ENCODE measurements around the gene PDK1. TPM values are rescaled to one million over a fixed set of nuclear protein-coding genes. Genes with fewer than 3 reads are reported as not detected.
"Not testable (repeated sequence)": the region's sequence is repeated elsewhere in the genome, so short reads cannot be mapped to it uniquely, and the experiment has no call there.

Gene PDK1
- total and polyA plus RNA-seq, 5 experiments from 2014 or later, result 37.1 to 72.6 (median 64.4) TPM

GRCh38 chr2:172578054-172578453 is 22.2 kb downstream of the PDK1 start:
- ATAC-seq (no peak), DNase-seq (no peak)
- peak overlapping the region in 1 of 10 donors; percentile 51 for H3K27ac Mint-ChIP-seq
- H3K36me3 Mint-ChIP-seq, result peaks cover 62 to 94% (median 85%) of the 10 kb centered on the region in 3 donors
- H3K27me3 Mint-ChIP-seq, result no peaks in the 10 kb centered on the region
- peaks cover 13 to 35% (median 26%) of the 10 kb centered on the region in 4 donors for H3K4me1 Mint-ChIP-seq
- H3K4me3 Mint-ChIP-seq, result peak overlapping the region in 1 of 10 donors; percentile 28
- POLR2A ChIA-PET, result no interaction called here
- peaks cover 9 to 62% (median 29%) of the 10 kb centered on the region in 9 donors for H3K9me3 Mint-ChIP-seq

GRCh38 chr2:172578860-172579512 is 23.1 kb downstream of the PDK1 start:
- H3K27ac Mint-ChIP-seq, result peak overlapping the region in 2 of 10 donors; percentile 25 to 63
- H3K4me1 Mint-ChIP-seq, result peaks cover 13 to 35% (median 26%) of the 10 kb centered on the region in 4 donors
- DNase-seq (no peak), ATAC-seq (no peak)
- peak overlapping the region in 2 of 10 donors; percentile 1 to 36 for H3K4me3 Mint-ChIP-seq
- POLR2A ChIA-PET, result interaction anchor here (0.7 kb wide), 1 partner anchor 22 kb away, joined by 3 read pairs; the partner anchor contains the start of gene PDK1
- no peaks in the 10 kb centered on the region for H3K27me3 Mint-ChIP-seq
- H3K9me3 Mint-ChIP-seq, result peaks cover 7 to 58% (median 28%) of the 10 kb centered on the region in 9 donors
- peaks cover 59 to 91% (median 78%) of the 10 kb centered on the region in 3 donors for H3K36me3 Mint-ChIP-seq

GRCh38 chr2:172580544-172580943 is 24.7 kb downstream of the PDK1 start:
- Mint-ChIP-seq H3K36me3 (peaks cover 46 to 91% (median 68%) of the 10 kb centered on the region in 3 donors), H3K27me3 (no peaks in the 10 kb centered on the region), H3K4me3 (no peak overlapping the region), H3K4me1 (peaks cover 11 to 37% (median 29%) of the 10 kb centered on the region in 4 donors), H3K9me3 (peaks cover 5 to 42% (median 22%) of the 10 kb centered on the region in 9 donors), H3K27ac (no peak overlapping the region)
- DNase-seq (no peak), ATAC-seq (no peak)
- POLR2A ChIA-PET, result no interaction called here

GRCh38 chr2:172582656-172583055 is 26.8 kb downstream of the PDK1 start:
- peak overlapping the region in 4 of 10 donors; percentile 0 to 46 (median 23) for H3K27ac Mint-ChIP-seq

GRCh38 chr2:172586245-172586891 is 30.5 kb downstream of the PDK1 start:
- H3K27ac Mint-ChIP-seq, result peak overlapping the region in 3 of 10 donors; percentile 4 to 74 (median 12)
- H3K36me3 Mint-ChIP-seq, result peaks cover 37 to 94% (median 62%) of the 10 kb centered on the region in 3 donors
- peak overlapping the region in 9 of 10 donors; percentile 12 to 69 (median 56) for H3K4me3 Mint-ChIP-seq
- H3K27me3 Mint-ChIP-seq, result no peaks in the 10 kb centered on the region
- DNase-seq (peak in 1 of 10 donors; percentile 15), ATAC-seq (no peak)
- POLR2A ChIA-PET, result interaction anchor here (0.7 to 0.8 kb wide), 2 partner anchors 21 to 665 kb away, joined by 3 read pairs; no protein-coding TSS in a partner anchor
- peaks cover 25 to 65% (median 56%) of the 10 kb centered on the region in 4 donors for H3K4me1 Mint-ChIP-seq
- H3K9me3 Mint-ChIP-seq, result no peaks in the 10 kb centered on the region

More at GRCh38 chr2:172582656-172583055, 26.8 kb downstream of the PDK1 start:
- DNase-seq (no peak), ATAC-seq (no peak)
- no peaks in the 10 kb centered on the region for H3K27me3 Mint-ChIP-seq
- no peak overlapping the region for H3K4me3 Mint-ChIP-seq
- peaks cover 49 to 92% (median 69%) of the 10 kb centered on the region in 3 donors for H3K36me3 Mint-ChIP-seq
- POLR2A ChIA-PET, result no interaction called here
- peaks cover 23 to 58% (median 46%) of the 10 kb centered on the region in 4 donors for H3K4me1 Mint-ChIP-seq
- peaks cover 5 to 23% (median 9%) of the 10 kb centered on the region in 9 donors for H3K9me3 Mint-ChIP-seq

- DNase-seq, H3K9me3 Mint-ChIP-seq, ATAC-seq, H3K27me3 Mint-ChIP-seq: not testable (repeated sequence)
- Mint-ChIP-seq H3K36me3 (peaks cover 37 to 94% (median 56%) of the 10 kb centered on the region in 3 donors), H3K4me1 (peaks cover 27 to 63% (median 53%) of the 10 kb centered on the region in 4 donors), H3K4me3 (peak overlapping the region in 8 of 10 donors; percentile 0 to 69 (median 58)), H3K27ac (peak overlapping the region in 6 of 10 donors; percentile 7 to 74 (median 30))
- POLR2A ChIA-PET, result interaction anchor here (0.8 kb wide), 1 partner anchor 22 kb away, joined by 3 read pairs; no protein-coding TSS in a partner anchor
Measured at GRCh38 chr2:172587231-172587630, 31.3 kb downstream of the PDK1 start.

GRCh38 chr2:172588931-172589330 is 33.0 kb downstream of the PDK1 start:
- H3K4me1 Mint-ChIP-seq, result peaks cover 25 to 61% (median 48%) of the 10 kb centered on the region in 4 donors
- ATAC-seq (no peak), DNase-seq (no peak)
- POLR2A ChIA-PET, result no interaction called here
- H3K36me3 Mint-ChIP-seq, result peaks cover 34 to 96% (median 56%) of the 10 kb centered on the region in 3 donors
- no peaks in the 10 kb centered on the region for H3K9me3 Mint-ChIP-seq
- peak overlapping the region in 5 of 10 donors; percentile 11 to 82 (median 38) for H3K27ac Mint-ChIP-seq
- H3K27me3 Mint-ChIP-seq, result no peaks in the 10 kb centered on the region
- H3K4me3 Mint-ChIP-seq, result peak overlapping the region in 1 of 10 donors; percentile 15

GRCh38 chr2:172591386-172591785 is 35.5 kb downstream of the PDK1 start:
- H3K4me1 Mint-ChIP-seq, result peaks cover 21 to 52% (median 38%) of the 10 kb centered on the region in 4 donors
- H3K36me3 Mint-ChIP-seq, result peaks cover 29 to 95% (median 61%) of the 10 kb centered on the region in 3 donors
- ATAC-seq, result not testable (repeated sequence)

GRCh38 chr2:172592190-172592589 is 36.3 kb downstream of the PDK1 start:
- Mint-ChIP-seq H3K27ac (peak overlapping the region in 7 of 10 donors; percentile 2 to 92 (median 85)), H3K36me3 (peaks cover 23 to 95% (median 55%) of the 10 kb centered on the region in 3 donors), H3K4me1 (peaks cover 15 to 46% (median 30%) of the 10 kb centered on the region in 4 donors)
- ATAC-seq, H3K27me3 Mint-ChIP-seq, POLR2A ChIA-PET, H3K9me3 Mint-ChIP-seq, H3K4me3 Mint-ChIP-seq, DNase-seq: not testable (repeated sequence)

More at GRCh38 chr2:172591386-172591785, 35.5 kb downstream of the PDK1 start:
- H3K4me3 Mint-ChIP-seq, H3K27me3 Mint-ChIP-seq, H3K9me3 Mint-ChIP-seq, POLR2A ChIA-PET, DNase-seq: not testable (repeated sequence)
- H3K27ac Mint-ChIP-seq, result peak overlapping the region in 3 of 10 donors; percentile 9 to 73 (median 43)

- Mint-ChIP-seq H3K4me3 (no peak overlapping the region), H3K4me1 (peaks cover 4 to 19% (median 11%) of the 10 kb centered on the region in 4 donors), H3K27me3 (no peaks in the 10 kb centered on the region), H3K9me3 (no peaks in the 10 kb centered on the region), H3K27ac (no peak overlapping the region), H3K36me3 (peaks cover 4 to 90% (median 37%) of the 10 kb centered on the region in 3 donors)
- no peak for DNase-seq
- POLR2A ChIA-PET, result interaction anchor here (1.2 kb wide), 1 partner anchor 42 kb away, joined by 4 read pairs; no protein-coding TSS in a partner anchor
- ATAC-seq, result no peak
Measured at GRCh38 chr2:172596776-172597175, 40.9 kb downstream of the PDK1 start.

- ATAC-seq, result no peak
- no peak overlapping the region for H3K4me3 Mint-ChIP-seq
- no peaks in the 10 kb centered on the region for H3K9me3 Mint-ChIP-seq
- H3K27me3 Mint-ChIP-seq, result no peaks in the 10 kb centered on the region
- DNase-seq, result no peak
- peak overlapping the region in 1 of 10 donors; percentile 7 for H3K27ac Mint-ChIP-seq
- peaks cover 4 to 89% (median 41%) of the 10 kb centered on the region in 3 donors for H3K36me3 Mint-ChIP-seq
- H3K4me1 Mint-ChIP-seq, result peaks cover 2 to 17% (median 8%) of the 10 kb centered on the region in 4 donors
- POLR2A ChIA-PET, result interaction anchor here (0.6 kb wide), 1 partner anchor 27 kb away, joined by 3 read pairs; no protein-coding TSS in a partner anchor
Measured at GRCh38 chr2:172597176-172597842, 41.4 kb downstream of the PDK1 start.

GRCh38 chr2:172599947-172600346 is 44.1 kb downstream of the PDK1 start:
- no peaks in the 10 kb centered on the region for H3K9me3 Mint-ChIP-seq
- no peak for ATAC-seq
- peaks cover 7 to 11% (median 9%) of the 10 kb centered on the region in 4 donors for H3K4me1 Mint-ChIP-seq
- H3K27ac Mint-ChIP-seq, result peak overlapping the region in 3 of 10 donors; percentile 27 to 63 (median 37)
- no peak for DNase-seq
- H3K27me3 Mint-ChIP-seq, result no peaks in the 10 kb centered on the region
- peaks cover 9 to 91% (median 48%) of the 10 kb centered on the region in 3 donors for H3K36me3 Mint-ChIP-seq
- POLR2A ChIA-PET, result no interaction called here
- no peak overlapping the region for H3K4me3 Mint-ChIP-seq
